Epithelial cell of umbilical artery (primary cell): ENCODE measurements around the gene HDAC10. TPM values are rescaled to one million over a fixed set of nuclear protein-coding genes. Genes with fewer than 3 reads are reported as not detected.

Experiments used
- total RNA-seq: library from RNA; depleted of rRNA; stranded (reverse); fragments of >200 nt; gene quantifications from 2 replicates; pipeline ENCODE4 v1.2.3, GENCODE V29; 2014

HDAC10 gene, protein sequence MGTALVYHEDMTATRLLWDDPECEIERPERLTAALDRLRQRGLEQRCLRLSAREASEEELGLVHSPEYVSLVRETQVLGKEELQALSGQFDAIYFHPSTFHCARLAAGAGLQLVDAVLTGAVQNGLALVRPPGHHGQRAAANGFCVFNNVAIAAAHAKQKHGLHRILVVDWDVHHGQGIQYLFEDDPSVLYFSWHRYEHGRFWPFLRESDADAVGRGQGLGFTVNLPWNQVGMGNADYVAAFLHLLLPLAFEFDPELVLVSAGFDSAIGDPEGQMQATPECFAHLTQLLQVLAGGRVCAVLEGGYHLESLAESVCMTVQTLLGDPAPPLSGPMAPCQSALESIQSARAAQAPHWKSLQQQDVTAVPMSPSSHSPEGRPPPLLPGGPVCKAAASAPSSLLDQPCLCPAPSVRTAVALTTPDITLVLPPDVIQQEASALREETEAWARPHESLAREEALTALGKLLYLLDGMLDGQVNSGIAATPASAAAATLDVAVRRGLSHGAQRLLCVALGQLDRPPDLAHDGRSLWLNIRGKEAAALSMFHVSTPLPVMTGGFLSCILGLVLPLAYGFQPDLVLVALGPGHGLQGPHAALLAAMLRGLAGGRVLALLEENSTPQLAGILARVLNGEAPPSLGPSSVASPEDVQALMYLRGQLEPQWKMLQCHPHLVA
- 20.5 and 20.7 TPM in 2 replicates for total RNA-seq

DNA sequence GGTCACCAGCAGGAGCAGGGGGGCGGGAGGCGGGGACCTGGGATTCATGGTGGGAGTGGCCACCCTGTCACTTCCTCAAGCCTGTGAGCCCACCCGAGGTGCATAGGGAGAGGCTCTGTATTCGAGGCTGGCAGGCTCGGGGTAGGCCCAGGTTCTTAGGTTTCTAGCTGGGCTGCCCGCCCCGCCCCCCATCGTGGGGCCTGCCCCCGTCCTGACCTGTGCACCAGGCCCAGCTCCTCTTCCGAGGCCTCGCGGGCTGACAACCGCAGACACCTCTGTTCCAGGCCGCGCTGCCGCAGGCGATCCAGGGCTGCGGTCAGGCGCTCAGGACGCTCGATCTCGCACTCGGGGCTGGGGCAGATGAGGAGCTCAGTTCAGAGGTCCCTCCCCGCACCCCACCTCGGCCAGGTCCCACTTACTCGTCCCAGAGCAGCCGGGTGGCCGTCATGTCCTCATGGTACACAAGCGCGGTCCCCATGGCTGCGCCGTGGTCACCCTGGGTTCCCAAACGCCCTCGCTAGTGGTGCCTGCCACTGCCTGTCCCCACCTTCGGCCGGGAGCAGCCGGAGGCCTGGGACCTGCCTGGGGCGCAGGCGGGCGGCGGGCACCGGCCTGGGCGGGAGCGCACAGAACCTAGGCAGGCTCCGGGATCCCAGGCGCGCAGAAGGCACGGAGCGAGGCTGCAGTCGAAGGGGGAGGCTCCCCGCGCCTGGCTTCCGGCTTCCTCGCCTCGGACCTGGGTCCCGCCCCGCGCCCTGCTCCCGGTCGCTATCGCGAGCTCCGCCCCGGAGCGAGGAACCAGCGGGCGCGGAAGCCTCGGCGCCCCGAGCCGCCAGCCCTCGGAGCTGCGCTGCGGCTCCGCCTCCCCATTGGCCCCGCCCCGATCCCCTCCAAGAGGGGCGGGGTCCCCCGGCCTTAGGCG, at the start of gene HDAC10:
Gene HDAC10, minus strand, starts transcription at position 711 of the 922 bp plus-strand sequence. Its CDS starts 233 bp downstream, at position 478.

DNA sequence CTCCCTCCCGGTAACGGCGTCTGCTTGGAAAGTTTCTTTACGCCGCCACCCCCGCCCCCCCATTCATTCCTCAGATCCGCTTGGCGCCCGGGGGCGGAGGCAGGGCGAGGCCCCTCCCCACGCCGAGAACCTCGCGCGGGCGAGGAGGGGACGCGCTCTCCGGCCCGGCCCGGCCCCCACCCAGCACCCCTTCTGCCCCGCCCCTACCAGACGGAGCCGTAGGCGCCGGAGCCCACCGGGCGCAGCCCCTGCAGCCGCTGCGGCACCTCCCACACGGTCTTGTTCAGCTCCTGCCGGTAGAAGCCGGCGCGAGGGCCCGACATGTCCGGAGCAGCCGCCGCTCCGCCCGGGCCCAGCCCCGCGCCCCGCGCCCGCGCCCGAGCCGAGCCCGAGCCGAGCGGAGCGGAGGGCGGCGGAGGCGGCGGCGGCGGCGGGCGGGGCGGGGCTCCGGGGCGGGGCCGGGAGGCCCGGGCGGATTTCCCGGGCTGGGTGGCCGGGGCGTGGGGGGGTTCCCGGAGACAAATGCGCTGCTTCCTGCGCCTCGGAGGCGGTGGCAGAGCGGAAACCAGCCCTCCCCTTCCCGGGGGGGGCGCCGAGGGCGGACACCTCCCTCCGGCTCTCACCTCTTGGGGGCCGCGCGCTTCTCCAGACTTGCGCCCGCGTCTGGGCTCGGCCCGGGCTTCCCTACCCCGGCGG, 19.1 kb upstream of the HDAC10 start, which contains the start of gene MAPK11:
Gene MAPK11, minus strand, starts transcription at position 411 of the 696 bp plus-strand sequence. Its CDS starts 88 bp downstream, at position 323.

DNA sequence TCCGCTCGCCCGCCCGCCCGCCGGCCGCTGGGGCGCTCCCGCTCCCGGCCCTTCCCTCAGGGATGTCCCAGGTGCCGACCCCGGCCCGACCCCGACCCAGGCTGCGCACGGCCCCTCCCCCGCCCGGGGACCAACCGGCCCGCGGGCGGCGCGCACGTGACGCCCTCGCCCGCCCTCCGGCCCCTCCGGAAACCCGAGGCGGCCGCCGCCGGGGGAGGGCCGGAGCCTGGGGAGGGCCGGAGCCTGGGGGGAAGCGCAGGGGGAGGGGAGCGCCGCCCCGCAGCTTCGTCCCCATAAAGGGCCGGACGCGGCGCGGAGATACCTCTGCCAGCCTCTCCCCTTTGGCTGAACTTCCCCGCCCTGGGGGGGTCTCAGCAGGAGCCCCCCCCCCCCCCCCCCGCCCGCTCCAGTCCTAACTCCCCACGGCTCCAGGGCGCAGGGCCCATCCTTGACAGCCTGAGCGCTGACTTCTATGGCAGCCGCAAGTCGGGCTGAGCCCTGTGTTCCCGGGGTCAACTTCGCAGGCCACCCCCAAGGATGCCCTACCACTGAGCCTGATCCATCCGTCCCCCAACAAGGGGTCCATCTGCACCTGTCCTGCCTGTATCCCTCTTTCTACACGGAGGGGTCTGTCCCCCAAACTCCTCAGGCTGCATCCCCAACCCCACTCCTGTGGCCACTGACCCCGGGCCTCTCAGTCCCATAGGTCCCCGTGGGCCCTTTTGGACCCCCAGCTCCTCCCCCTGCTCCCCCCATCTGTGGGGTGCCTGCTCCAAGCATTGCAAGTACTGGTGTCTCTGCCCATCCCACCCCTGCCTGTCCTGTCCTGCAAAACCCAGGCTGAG, 10.8 kb upstream of the HDAC10 start, which contains the start of gene MAPK12:
Gene MAPK12, minus strand, starts transcription at position 69 of the 845 bp plus-strand sequence. CDS start 174 bp downstream, outside the sequence.

DNA sequence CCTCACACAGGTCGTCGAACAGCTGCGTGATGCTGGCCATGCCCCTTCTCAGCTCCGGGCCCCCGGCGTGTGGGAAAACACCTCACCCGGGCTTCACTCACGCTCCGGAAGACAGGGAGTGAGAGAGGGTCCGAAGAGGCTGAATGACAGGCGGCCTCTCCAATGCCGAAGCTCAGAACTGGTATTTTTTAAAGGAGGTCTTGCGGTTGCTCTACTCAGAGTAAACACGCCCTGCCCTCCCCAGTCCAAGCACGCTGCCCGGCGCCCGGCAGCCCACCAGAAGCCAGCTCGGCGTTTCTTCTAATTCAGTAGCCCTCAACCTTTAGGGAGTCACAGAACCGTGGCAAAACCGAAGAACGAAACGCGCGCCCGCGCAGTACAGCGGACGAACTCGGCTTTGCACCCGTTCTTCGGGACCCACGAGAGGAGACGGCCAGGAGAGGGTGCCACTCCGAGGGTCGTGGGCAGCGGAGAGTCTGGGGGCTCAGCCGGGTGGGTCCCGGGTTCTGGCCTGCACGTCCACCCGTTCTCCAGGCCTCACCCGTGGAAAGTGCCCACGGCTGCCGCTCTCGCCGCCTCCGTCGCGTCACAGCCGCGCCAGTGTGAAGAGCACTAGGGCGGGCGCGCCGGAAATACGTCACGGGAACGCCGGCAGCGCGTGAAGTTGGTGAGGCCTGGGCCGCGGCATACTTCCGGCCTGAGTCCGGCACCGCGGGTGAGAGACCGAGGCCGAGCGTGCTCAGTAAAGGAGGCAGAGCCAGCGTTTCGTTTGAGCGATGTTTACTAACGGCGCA, 6.4 kb downstream of the HDAC10 start, which contains the start of gene TUBGCP6:
Gene TUBGCP6, minus strand, starts transcription at position 604 of the 794 bp plus-strand sequence. Its CDS starts 564 bp downstream, at position 40.

GRCh38 chr22:50200461-50201190, 50.4 kb downstream of the HDAC10 start, which contains the start of gene SELENOO:
Gene SELENOO (plus strand): TSS chr22:50201011. CDS start chr22:50201037, 26 bp downstream.

Other genes with a start within 250 kb of the HDAC10 start
- 0.15 TPM in 1 of 2 replicates, not detected in the other for gene IL17REL, start 238.5 kb downstream of the HDAC10 start, total RNA-seq
- not detected in 2 replicates for gene TTLL8, start 193.0 kb downstream of the HDAC10 start, total RNA-seq
- not detected in 2 replicates for gene MLC1, start 165.8 kb downstream of the HDAC10 start, total RNA-seq
- gene MOV10L1, start 161.3 kb downstream of the HDAC10 start, total RNA-seq, result 14.9 and 15.2 TPM in 2 replicates
- 0.15 and 0.65 TPM in 2 replicates for gene PANX2, start 80.5 kb downstream of the HDAC10 start, total RNA-seq
- 26.9 and 36.7 TPM in 2 replicates for gene TRABD, start 65.4 kb downstream of the HDAC10 start, total RNA-seq
- gene SELENOO, start 50.3 kb downstream of the HDAC10 start, total RNA-seq, result 22.1 and 29.2 TPM in 2 replicates
- gene TUBGCP6, start 6.2 kb downstream of the HDAC10 start, total RNA-seq, result 25.0 and 26.1 TPM in 2 replicates
- 50.7 and 59.1 TPM in 2 replicates for gene MAPK12, start 10.4 kb upstream of the HDAC10 start, total RNA-seq
- 10.5 and 17.9 TPM in 2 replicates for gene MAPK11, start 19.1 kb upstream of the HDAC10 start, total RNA-seq
- gene PLXNB2, start 56.4 kb upstream of the HDAC10 start, total RNA-seq, result 44.5 and 45.5 TPM in 2 replicates
- 0.76 and 1.3 TPM in 2 replicates for gene DENND6B, start 75.7 kb upstream of the HDAC10 start, total RNA-seq
- gene PPP6R2, start 92.1 kb upstream of the HDAC10 start, total RNA-seq, result 44.5 and 58.5 TPM in 2 replicates
- gene SBF1, start 223.8 kb upstream of the HDAC10 start, total RNA-seq, result 40.4 and 40.6 TPM in 2 replicates
- gene ADM2, start 230.3 kb upstream of the HDAC10 start, total RNA-seq, result 0.46 and 0.97 TPM in 2 replicates
- gene MIOX, start 235.6 kb upstream of the HDAC10 start, total RNA-seq, result not detected in 2 replicates